ENCODE results near the gene ZNF282.
"Not testable (repeated sequence)": the region's sequence is repeated elsewhere in the genome, so short reads cannot be mapped to it uniquely, and the experiment has no call there.

The ZNF282 gene

DNA sequence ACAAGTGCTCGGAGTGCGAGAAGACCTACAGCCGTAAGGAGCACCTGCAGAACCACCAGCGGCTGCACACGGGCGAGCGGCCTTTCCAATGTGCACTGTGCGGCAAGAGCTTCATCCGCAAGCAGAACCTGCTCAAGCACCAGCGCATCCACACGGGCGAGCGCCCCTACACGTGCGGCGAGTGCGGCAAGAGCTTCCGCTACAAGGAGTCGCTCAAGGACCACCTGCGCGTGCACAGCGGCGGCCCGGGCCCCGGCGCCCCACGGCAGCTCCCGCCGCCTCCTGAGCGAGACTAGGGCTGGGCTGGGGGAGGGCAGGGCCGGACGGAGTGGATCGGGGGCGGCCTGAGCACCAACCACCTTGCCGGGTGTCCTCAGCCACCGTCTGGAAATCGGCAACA, 29.0 kb downstream of the ZNF282 start:
- no peak for DNase-seq (ENCODE audit: low read depth, low spot score)

DNA sequence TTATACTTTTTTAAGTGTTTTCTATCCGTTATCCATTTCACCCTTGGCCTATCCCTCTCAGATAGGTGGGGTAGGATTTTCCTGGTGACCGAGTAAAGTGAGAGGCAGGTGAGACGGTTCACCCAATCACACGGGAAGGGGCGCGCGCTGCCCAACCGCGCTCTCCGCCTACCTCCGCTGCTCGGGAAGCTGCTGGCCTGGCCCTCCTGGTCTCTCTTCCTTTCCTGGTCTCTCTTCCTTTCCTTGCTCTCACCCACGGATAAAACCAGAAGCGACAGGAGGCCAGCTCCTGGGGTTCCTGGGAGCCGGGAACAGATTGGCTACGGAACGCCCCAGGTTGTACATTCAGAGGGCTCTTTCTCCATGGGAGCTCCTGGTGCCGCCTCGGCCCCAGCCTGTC, 29.8 kb downstream of the ZNF282 start:
- DNase-seq (ENCODE audit: low read depth, low spot score) = no peak

DNA sequence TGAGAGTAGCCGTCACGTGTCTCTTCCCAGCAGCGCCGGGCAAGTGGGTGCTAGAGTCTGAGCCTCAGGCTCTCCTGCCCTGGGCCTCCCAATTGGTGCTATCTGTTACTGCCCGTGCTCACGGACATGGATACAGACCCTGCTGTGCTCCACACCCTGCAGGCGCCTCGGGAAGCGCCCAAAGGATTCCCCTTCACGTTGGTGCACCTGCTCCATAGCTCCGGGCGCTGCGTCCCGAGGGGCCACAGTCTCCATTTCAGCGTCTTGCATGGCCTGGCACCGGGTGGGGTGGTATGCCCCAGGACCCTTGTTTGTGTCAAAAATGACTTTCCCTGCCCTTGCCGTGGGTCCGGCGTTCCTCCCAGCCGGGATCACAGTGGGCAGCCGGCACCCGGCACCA, 30.3 kb downstream of the ZNF282 start:
- no peak for DNase-seq (ENCODE audit: low read depth, low spot score)

DNA sequence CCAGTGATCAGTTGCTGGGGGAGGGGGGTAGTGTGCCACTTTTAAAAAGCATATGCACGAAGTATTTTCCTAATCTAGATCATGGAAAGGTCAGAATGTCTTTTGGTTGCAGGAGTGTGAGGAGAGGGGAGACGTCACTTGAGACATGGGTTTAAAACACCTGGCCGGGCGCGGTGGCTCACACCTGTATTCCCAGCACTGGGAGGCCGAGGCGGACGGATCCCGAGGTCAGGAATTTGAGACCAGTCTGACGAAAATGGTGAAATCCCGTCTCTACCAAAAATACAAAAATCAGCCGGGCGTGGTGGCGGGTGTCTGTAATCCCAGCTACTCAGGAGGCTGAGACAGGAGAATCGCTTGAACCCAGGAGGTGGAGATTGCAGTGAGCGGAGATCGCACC, 31.0 kb downstream of the ZNF282 start:
- not testable (repeated sequence) for DNase-seq (ENCODE audit: low read depth, low spot score)

DNA sequence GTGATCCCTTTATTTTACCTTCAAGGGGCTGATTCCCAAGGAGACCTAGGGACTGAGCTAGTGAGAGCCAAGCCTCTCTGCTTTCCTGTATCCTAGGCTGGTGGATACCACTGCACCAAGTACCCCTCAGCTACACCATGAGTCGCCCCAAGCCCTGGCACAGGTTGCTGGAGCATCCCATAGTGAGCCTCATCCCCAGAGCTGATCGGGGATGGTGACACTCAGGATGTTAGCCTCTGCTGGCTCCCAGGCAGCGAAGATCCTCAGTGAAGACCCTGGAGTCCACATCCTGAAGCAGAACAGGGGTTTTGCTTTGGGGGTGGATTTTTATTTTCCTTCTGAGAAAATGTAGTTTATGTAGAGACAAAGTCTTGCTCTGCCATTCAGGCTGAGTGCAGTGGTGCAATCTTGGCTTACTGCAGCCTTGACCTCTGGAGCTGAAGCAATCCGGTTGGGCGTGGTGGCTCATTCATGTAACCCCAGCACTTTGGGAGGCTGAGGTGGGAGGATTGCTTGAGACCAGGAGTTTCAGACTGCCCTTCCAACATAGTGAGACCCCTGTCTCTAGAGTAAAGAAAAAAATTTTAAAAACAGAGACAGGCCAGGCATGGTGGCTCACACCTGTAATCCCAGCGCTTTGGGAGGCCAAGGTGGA, 31.6 kb downstream of the ZNF282 start:
- DNase-seq (ENCODE audit: low read depth, low spot score) = no peak

DNA sequence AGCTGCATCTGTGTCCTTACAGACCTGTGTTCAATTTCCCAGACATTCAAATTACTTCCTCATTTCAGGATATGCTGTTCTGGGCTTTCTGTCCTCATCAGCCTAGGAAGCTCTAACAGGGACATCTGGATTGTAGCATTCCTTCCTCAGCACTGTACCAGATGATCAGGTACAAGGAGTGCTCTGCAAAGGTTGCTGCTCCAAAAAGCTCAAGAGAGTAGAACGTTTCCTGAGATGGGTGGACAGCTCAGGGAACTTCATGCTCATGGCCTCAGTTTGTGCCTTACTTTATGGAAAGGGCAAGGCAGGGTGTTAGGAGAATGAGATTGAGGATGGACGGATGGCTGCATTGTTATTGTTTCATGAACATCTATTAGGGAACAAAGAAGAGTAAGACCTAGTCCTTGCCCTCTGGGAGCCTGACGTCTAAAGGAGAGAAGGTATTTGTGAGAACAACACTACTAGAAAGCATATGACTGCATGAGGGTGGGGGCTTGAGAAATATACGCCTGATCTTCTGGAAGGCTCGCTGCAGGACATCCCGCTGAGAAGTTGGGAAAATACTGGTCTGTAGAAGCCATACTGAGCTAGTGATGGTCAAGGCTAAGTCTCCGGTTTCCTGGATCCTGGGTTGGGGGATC, 33.6 kb downstream of the ZNF282 start:
- DNase-seq (ENCODE audit: low read depth, low spot score) = no peak

DNA sequence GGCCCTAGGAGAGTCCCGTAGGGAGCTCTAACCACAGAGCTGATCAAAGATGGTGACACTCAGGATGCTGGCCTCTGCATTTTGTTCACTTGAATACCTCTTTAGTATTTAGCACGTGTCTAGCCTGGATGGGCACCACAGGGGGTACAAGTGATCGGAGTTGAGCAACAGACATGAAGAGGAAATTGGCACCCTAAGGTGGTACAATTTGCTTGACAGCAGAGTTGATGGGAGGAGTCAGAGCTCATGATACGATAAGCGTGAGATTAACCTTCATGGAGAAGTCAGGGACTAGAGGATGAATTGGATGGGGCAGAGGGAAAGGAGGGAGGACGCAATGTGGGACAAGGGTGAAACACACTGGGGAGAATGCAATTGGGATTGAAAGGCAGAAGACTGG, 34.2 kb downstream of the ZNF282 start:
- no peak for DNase-seq (ENCODE audit: low read depth, low spot score)

DNA sequence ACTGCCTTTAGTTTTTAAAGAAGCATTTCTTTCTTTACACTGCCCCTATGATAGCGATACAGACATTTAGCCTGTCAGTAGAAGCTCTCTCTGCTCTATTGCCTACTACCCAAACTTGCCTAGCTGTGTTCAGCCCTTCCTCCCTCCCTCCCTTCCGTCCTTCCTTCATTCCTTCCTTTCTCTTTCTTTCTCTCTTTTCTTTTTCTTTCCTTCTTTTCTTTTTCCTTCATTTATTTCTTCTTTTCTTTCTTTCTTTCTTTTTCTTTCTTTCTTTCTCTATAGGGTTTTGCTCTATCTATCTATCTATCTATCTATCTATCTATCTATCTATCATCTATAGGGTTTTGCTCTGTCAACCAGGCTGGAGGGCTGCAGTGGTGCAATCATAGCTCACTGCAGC, 37.0 kb downstream of the ZNF282 start:
- DNase-seq (ENCODE audit: low read depth, low spot score) = no peak

DNA sequence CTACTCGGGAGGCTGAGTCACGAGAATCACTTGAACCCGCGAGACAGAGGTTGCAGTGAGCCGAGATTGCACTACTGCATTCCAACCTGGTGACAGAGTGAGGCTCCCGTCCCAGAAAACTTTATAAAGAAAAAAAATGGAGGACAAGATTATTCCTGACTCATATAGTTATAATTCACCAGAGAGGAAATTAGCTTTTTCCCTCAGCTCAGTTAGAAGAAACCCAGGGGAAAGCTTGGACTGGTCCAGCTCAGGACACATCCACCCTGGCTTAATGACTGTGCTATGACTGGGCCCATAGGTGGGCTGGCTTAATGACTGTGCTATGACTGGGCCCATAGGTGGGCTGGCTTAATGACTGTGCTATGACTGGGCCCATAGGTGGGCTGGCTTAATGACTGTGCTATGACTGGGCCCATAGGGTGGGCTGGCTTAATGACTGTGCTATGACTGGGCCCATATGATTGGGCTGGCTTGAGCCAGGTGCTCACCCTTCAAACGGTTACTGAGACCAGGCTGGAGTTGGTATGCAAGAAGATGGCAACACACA, 38.4 kb downstream of the ZNF282 start:
- peak; percentile 69 for DNase-seq (ENCODE audit: low read depth, low spot score)

DNA sequence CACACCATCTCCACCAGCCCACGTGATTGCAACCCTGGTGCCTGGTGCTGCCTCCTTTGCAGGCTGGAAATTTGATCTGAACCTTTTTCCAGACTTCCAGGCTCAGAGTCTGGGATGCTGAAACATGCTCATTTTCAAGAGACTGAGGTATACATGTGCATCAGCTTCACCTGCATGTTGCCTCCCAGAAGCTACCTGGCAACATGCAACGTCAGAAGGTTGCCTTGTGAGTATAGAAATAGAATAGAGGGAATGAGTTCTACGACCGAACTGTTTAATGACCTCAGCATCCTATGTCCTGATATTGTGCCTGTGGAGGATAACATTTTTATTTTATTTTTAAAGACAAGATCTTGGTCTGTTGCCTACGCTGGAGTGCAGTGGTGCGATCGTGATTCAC, 42.2 kb downstream of the ZNF282 start:
- DNase-seq (ENCODE audit: low read depth, low spot score) = no peak

DNA sequence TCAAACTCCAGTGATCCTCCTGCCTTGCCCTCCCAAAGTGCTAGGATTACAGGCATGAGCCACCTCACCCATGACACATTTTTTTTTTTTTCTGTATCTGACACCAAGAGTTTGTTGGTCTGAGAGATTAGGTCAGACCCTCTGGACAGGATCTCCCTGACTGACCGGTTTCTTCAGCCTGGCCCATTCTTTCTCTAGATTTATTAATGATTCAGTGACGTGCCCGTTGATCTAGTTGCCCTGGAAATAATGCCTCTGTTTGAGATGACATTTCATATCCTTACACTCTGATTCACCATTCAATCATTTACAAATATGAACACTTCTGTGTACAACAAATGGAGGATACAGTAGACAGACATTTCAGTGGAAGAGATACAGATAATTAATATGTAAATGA, 42.7 kb downstream of the ZNF282 start:
- no peak for DNase-seq (ENCODE audit: low read depth, low spot score)

DNA sequence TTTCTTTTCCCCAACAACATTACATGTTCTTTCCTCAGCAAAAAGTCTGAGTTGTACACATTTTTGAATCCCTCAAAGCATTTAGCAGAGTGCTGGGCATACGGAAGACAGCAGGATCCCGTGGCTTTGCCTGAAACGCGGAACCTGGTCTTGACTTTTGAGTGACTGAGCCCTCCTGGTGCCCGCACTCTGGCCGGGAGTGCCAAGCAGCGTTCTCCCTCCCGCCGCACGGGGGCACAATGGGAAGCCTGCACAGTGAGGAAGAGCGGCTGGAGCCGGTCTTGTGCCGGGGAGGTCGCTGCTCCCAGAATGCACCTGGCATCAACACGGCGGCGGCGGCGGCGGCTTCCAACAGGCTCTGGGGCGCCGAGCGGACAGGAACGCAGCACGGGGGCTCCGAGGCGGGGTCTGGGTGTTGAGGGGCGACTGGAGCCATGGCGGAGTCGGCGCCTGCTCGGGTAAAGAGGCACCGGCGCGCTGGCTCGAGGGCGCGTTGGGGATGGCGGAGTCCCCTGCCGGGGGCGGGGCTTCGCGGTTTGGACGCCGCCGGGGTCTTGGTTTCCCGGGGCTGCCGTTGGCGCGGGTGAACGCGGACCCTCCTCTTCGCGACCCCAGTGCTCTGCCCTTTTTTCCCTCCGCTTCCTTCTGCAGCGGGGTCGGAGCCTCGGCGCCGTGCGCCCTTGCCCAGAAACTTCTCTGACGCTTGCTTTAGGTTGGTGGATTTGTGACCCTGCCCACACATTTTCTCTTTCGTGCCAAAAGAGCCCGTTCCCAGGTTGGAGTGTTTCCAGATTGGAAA, 44.2 kb downstream of the ZNF282 start, which contains the start of gene ZNF212:
Gene ZNF212 (plus strand): TSS at position 307 of the 799 bp plus-strand sequence. CDS start 128 bp downstream, at position 435.
- DNase-seq (ENCODE audit: low read depth, low spot score) = peak; percentile 96

DNA sequence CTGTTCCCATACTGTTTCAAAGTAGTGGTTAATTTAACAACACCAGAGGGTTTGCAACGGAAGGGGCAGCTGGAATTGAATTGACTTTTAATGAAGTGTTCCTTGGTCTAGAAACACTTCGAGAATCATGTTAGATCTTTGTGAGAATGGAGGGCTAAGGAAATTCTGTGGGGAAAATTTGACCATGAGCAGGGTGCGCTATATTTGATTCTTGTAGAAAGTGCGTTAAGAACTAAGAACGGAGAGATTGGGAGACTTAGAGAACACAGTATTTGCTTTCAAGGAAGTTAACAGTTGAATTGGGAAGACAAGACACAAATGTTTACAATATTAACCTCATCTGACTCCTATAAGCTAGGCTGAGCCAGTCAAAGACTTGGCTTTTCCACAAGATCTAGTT, 45.3 kb downstream of the ZNF282 start:
- no peak for DNase-seq (ENCODE audit: low read depth, low spot score)

DNA sequence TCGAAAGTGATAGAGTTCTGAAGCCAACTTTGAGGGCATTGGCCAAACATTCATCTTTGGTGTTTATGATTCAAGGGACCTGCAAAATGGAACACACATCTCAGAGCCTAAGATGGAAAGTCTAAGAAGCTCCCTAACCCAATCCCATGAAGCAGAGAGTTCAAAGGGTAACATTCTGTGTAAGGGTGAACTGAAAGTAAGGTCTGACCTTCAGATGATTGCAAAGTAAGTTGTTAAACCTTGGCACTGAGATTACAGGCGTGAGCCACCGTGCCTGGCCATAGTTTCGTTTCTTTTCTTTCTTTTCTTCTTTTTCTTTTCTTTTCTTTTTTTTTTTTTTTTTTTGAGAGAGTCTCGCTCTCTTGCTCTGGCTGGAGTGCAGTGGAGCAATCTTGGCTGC, 46.4 kb downstream of the ZNF282 start:
- DNase-seq (ENCODE audit: low read depth, low spot score) = no peak

DNA sequence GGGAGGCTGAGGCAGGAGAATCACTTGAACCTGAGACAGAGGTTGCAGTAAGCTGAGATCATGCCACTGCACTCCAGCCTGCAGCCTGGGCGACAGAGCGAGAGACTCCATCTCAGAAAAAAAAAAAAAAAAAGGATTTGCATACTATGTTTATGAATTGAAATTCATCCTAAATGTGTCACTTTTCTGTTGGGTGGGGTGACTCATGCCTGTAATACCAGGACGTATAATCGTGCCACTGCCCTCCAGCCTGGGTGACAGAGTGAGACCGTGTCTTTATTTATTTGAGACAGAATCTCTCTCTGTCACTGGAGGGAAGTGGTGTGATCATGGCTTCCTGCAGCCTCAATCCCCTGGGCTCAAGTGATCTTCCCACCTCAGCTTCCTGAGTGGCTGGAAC, 49.9 kb downstream of the ZNF282 start:
- no peak for DNase-seq (ENCODE audit: low read depth, low spot score)

DNA sequence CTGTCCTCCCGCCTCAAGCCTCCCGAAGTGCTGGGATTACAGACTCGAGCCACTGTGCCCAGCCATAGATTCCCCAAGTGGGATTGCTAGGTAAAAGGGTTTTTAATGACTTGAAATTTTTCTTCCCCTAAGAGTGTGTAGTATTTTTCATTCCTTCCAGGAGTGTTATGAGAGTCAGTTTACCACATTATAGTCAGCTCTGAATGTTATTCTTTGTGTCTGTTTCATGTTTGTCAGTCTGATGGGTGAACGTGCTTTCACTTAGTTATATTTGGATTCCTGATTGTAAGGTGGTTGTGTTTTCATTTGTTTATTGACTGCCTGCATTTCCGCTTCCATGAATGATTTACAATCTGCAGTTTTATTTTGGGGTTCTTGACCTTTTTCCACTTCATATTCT, 50.4 kb downstream of the ZNF282 start:
- no peak for DNase-seq (ENCODE audit: low read depth, low spot score)

DNA sequence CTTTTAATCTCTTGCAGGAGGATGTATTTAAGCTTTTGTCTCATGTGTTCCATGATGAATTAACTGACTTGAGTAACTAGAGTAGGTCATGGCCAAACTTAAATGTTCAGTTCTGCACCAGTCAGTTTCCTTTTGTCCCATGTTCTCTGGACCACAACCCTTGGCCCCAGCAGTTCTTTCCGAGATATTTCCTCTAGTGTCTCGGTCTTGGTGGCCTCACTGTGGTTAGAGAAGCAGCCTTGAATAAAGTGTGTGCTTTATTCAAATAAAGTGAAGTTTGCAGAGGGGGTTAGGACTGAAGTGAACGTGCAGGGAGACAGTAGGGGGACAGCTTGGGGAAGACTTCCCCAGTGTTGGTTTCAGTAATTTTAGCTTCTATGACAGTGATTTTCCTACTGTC, 53.4 kb downstream of the ZNF282 start:
- DNase-seq (ENCODE audit: low read depth, low spot score) = no peak

DNA sequence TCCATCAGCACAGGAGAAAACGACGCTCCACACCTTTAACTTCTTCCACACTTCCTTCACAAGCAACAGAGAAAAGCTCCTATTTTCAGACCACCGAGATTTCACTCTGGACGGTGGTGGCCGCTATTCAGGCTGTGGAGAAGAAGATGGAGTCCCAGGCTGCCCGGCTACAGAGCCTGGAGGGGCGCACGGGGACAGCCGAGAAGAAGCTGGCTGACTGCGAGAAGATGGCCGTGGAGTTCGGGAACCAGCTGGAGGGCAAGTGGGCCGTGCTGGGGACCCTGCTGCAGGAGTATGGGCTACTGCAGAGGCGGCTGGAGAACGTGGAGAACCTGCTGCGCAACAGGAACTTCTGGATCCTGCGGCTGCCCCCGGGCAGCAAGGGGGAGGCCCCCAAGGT, 54.8 kb downstream of the ZNF282 start:
- not testable (repeated sequence) for DNase-seq (ENCODE audit: low read depth, low spot score)

DNA sequence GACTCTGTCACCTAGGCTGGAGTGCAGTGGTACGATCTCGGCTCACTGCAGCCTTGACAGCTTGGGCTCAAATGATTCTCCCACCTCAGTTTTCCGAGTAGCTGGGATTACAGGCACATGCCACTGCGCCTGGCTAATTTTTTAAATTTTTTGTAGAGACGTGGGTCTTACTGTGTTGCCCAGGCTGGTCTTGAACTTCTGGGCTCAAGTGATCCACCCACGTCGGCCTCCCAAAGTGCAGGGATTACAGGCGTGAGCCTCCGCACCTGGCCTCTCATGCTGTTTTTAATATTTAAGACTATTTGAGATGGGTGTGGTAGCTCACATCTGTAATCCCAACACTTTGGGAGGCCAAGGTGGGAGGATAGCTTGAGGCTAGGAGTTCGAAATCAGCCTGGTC, 56.2 kb downstream of the ZNF282 start:
- not testable (repeated sequence) for DNase-seq (ENCODE audit: low read depth, low spot score)

DNA sequence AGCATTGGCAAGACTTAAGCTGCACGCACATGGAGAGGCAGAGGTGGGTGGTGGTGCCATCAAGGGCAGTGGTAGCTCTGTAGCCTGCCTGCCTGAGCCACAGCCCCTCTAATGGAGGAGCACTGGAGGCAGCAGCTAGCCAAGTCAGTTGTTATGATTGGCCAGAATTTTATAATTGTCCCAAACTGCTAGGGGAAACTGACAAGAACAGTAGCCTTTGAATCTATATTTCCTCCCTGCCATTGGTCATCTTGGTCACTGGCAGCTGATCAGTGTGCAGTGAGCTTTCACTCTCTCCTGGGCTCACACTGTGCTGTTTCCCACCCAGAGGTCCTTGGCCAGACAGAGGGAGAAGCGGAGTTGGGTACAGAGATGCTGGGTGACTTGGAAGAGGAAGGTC, 57.0 kb downstream of the ZNF282 start:
- DNase-seq (ENCODE audit: low read depth, low spot score) = no peak

DNA sequence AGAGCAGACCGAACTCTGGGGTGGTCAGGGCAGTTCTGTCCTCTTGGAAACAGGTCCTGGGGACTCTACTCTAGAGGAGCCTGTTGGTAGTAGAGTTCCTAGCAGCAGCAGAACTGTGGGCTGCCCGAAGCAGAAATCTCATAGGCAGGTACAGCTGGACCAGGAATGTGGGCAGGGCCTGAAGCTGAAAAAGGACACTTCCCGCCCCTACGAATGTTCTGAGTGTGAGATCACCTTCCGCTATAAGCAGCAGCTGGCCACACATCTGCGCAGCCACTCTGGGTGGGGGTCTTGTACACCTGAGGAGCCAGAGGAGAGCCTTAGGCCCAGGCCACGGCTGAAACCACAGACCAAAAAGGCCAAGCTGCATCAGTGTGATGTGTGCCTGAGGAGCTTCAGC, 58.3 kb downstream of the ZNF282 start:
- DNase-seq (ENCODE audit: low read depth, low spot score) = no peak

DNA sequence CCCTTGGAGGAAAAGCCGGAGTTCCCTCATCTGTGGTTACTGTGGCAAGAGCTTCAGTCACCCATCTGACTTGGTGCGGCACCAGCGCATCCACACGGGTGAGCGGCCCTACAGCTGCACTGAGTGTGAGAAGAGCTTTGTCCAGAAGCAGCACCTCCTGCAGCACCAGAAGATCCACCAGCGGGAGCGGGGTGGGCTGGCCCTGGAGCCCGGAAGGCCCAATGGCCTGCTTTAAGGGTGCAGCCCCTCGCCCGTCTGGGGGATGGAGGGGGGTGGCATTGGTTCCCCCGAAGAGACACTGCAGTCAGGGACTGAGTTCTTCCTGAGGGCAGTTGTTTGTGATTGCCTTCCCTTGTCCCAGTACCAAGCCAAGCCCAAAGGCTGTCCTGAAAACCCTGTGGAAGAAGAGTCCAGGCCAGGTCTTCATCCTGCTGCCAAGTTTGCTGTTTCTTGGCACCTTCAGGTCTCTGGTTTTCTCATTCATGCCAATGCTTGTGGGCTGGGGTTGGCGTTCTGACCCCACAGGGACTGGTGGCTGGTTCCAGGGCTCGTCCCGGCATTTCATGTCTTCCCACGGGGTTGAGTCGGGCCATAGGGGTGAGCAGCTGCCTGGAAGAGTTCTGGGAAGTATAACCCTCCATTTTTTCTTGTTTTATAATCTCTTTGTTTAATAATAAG, 59.0 kb downstream of the ZNF282 start:
- DNase-seq (ENCODE audit: low read depth, low spot score) = peak; percentile 28
